Psoas muscle (tissue), 8 donors: ENCODE measurements around the gene PBX2. TPM values are rescaled to one million over a fixed set of nuclear protein-coding genes. Genes with fewer than 3 reads are reported as not detected.

Source experiments
- ATAC-seq, 4 donors: fragments of 200-7000 bp; cut with Tn5 transposase; one replicate each; pipeline ENCODE4 v1.9.1; 2020; ENCODE audit warnings: moderate library complexity in 3 of 4, mild to moderate bottlenecking in 2 of 4
- DNase-seq, 2 donors: peaks; one replicate each; pipeline ENCODE4 v3.0.0-alpha.2; 2020
- H3K27ac ChIP-seq: fragments of 200-600 bp; one replicate; pipeline ENCODE4 v1.8.0; 2022
- H3K27me3 ChIP-seq, 3 donors: fragments of 200-600 bp in 1 of 3; one replicate each; pipeline versions ENCODE4 v1.6.1 to v1.8.0; 2013 to 2022; ENCODE audit warnings: low read length in 2 of 3, mild to moderate bottlenecking in 2 of 3, moderate library complexity in 1 of 3; ENCODE audit not compliant: insufficient read depth in 3 of 3
- H3K36me3 ChIP-seq, 2 donors: fragments of 200-600 bp in 1 of 2; one replicate each; pipeline versions ENCODE4 v1.6.1 to v1.8.0; 2013 to 2022; ENCODE audit warnings: low read depth in 1 of 2, mild to moderate bottlenecking in 1 of 2, moderate library complexity in 1 of 2; ENCODE audit not compliant: insufficient read depth in 1 of 2
- H3K4me1 ChIP-seq: fragments of 200-600 bp; one replicate; pipeline ENCODE4 v1.8.0; 2022
- H3K4me3 ChIP-seq: fragments of 200-600 bp; one replicate; pipeline ENCODE4 v1.8.0; 2022; ENCODE audit warnings: mild to moderate bottlenecking
- H3K9me3 ChIP-seq: fragments of 200-600 bp; one replicate; pipeline ENCODE4 v1.8.0; 2022
- WGBS, 3 donors: extraction: QIAGEN DNeasy Blood & Tissue Kit; methylation state at CpG; one replicate each; pipeline versions ENCODE4 v1.1.6 to v1.1.7; 2013; 5-methylcytosine and 5-hydroxymethylcytosine counted together
- intact Hi-C, 2 donors: fragments of 100-400 bp; cut with DNase I; formaldehyde crosslinking; loops; one replicate each; pipeline versions ENCODE4 v1.11.0 to v1.14.2; 2022
- polyA plus RNA-seq, 3 donors: library from polyadenylated mRNA; stranded (reverse); fragments of 200-250 nt; gene quantifications; one replicate each; pipeline ENCODE4 v1.2.3, GENCODE V29; 2013
- total RNA-seq, 4 donors: library from RNA; stranded (reverse); fragmentation: NEBNext Ultra II Directional in 2 of 4; extraction: Animal tissue kit (Norgen Biotek cat#: 25700) in 2 of 4; gene quantifications; one replicate each; pipeline versions ENCODE4 v1.2.1 to v1.2.4, GENCODE V29; 2021 to 2023
- TF ChIP-seq, protein P1 (sequence below): fragments of 200-600 bp; IDR thresholded peaks from one replicate; pipeline ENCODE4 v1.8.0; 2022; ENCODE audit warnings: antibody characterized with exemption
- donor health status: healthy with polysubstance abuse.
- donor health status: DM: no; HTN: no; CAD: no; lungs with moderate emphysema.
- donor health status: Bipolar disorder and iron deficiency.
- donor health status: healthy.
- donor health status: DM: yes; HTN: yes; CAD: no.
- donor health status: DM: no; HTN: no; CAD: no.
- donor health status: DM: no; HTN: no; CAD: no.
- donor health status: DM: yes; HTN: yes; CAD: no.

PBX2 gene
- total and polyA plus RNA-seq, 7 donors: 20.4 to 46.7 (median 36.1) TPM

DNA sequence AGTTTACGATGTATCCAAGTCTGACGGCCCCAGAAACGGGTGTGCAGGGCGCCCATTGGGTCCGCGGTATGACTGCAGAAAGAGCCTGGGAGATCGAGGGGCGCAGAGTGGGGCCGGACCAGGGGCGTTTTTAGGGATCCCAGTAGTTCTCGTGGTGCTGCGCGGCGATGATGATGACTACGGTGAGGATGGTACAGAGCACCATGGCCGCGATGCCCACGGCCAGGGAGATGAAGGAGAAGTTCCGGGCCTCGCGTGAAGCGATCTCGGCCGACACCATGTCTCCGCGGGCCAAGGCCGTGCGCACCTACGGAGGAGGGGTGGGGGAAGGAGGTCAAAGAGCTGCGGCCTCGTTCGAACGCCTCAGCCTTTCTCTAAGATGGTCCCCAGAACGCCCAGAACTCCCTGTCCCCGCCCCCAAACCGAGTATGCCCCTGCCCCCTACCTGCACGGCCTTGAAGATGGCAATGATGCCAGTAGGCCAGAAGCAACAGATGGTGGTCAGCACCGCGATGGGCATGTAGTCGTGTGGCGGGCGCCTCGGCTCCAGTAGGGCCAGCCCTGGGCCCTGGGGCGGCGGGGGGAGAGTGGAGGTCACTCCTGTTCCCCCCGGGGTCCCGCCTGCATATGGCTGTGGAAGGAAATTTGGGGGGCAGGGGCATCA lies 40.8 kb downstream of the PBX2 start:
- Histone ChIP-seq H3K9me3 (no peaks in the 10 kb centered on the region), H3K4me1 (peaks cover 4% of the 10 kb centered on the region), H3K27ac (no peak overlapping the region), H3K4me3 (peak overlapping the region; percentile 38), H3K36me3 (no peaks in the 10 kb centered on the region), H3K27me3 (peaks cover 0 to 38% (median 17%) of the 10 kb centered on the region in 3 donors)
- ATAC-seq (no peak), DNase-seq (no peak)
- TF ChIP-seq, protein P1, sequence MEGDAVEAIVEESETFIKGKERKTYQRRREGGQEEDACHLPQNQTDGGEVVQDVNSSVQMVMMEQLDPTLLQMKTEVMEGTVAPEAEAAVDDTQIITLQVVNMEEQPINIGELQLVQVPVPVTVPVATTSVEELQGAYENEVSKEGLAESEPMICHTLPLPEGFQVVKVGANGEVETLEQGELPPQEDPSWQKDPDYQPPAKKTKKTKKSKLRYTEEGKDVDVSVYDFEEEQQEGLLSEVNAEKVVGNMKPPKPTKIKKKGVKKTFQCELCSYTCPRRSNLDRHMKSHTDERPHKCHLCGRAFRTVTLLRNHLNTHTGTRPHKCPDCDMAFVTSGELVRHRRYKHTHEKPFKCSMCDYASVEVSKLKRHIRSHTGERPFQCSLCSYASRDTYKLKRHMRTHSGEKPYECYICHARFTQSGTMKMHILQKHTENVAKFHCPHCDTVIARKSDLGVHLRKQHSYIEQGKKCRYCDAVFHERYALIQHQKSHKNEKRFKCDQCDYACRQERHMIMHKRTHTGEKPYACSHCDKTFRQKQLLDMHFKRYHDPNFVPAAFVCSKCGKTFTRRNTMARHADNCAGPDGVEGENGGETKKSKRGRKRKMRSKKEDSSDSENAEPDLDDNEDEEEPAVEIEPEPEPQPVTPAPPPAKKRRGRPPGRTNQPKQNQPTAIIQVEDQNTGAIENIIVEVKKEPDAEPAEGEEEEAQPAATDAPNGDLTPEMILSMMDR: no peak
- intact Hi-C loops: no loop called here
- WGBS, 3 donors: 43 to 47% (median 46%) methylated on average over 47 of the region's 47 CpGs

DNA sequence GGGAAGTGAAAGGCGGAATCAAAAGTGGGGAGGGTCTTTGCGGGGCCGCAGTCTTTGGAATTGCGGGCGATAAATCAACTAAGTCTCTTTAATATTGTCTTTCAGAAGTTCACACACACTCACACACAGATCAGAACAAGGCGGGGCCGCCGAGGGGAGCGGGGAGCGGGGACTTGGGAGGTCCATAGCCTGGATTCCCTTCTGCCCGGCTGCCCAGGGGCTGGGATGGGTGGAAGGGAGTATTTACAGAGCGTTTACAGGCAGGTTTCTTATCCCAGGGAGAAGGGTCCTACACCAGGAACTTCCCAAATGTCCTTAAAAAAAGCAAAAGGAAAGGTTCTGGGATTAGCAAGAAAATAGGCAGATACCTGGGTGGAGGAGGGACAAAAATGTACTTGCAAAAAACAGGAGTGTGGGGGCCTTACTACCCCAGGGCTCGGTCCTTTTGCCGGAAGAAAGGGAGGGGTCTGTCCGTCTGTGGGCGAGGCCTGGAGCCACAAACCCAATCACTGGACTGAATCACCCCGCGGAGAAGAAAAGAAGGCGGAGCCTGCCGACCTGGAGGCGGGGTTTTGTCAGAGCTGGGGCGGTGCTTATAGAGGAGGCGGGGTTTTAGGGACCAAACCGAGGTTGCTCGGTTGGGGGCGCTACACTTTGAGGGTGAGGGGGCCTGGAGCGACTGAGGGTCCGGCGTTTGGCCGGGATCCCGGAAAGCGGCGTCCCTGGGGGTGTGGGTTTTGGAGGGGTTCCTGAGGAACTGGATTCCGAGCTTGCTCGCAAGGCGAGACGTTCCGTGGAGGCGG lies 41.5 kb downstream of the PBX2 start:
- WGBS, 3 donors: 17 to 29% (median 23%) methylated on average over 36 to 39 of the region's 39 CpGs
- peak; percentile 61 to 79 for DNase-seq

DNA sequence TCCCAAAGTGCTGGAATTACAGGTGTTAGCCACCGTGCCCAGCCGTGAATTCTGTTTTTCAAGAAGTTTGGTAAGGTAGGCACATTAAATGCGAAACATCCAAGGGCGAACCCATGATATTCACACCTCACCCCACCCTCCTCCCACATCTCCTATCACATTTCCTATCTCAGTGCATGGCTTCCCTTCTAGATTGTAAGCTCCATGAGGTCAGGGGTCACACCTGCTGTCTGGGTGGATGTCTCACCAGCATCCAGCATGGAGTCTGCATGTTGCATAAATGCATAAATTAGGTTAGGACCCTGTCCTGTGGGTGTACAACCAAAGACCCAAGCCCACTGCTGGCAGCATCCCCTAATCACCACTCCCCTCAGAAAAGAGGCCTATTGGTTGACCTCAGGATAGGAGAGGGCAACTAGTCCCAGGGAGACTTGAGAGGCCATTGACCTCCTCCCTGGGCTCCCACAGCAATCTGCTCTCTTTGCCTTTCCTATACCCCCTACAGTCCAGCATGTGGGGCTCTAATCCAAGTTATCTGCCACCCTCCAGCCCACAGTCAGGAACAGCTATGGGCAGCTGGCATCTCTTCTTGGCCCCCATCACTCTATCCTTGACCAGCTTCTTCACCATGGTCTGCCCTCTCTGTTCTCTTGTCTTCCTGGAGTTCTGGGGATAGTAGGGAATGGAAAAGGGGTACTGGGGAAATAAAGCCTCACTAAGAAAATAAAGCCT lies 42.4 kb downstream of the PBX2 start:
- TF ChIP-seq, protein P1: no peak
- no peak overlapping the region for H3K27ac ChIP-seq
- intact Hi-C loops: no loop called here
- no peak overlapping the region for H3K4me3 ChIP-seq
- 86 to 100% (median 94%) methylated on average over 4 of the region's 4 CpGs for WGBS, 3 donors
- H3K27me3 ChIP-seq: peaks cover 0 to 38% (median 17%) of the 10 kb centered on the region in 3 donors
- DNase-seq (no peak), ATAC-seq (no peak)
- H3K36me3 ChIP-seq: no peaks in the 10 kb centered on the region
- peaks cover 4% of the 10 kb centered on the region for H3K4me1 ChIP-seq
- H3K9me3 ChIP-seq: no peaks in the 10 kb centered on the region

More for the DNA sequence above, 41.5 kb downstream of the PBX2 start:
- no peaks in the 10 kb centered on the region for H3K36me3 ChIP-seq
- peaks cover 4% of the 10 kb centered on the region for H3K4me1 ChIP-seq
- TF ChIP-seq, protein P1: no peak
- H3K9me3 ChIP-seq: no peaks in the 10 kb centered on the region
- no peak overlapping the region for H3K27ac ChIP-seq
- peak in 3 of 4 donors; percentile 31 to 60 (median 57) for ATAC-seq
- intact Hi-C loops: no loop called here
- peaks cover 0 to 38% (median 17%) of the 10 kb centered on the region in 3 donors for H3K27me3 ChIP-seq
- peak overlapping the region; percentile 38 for H3K4me3 ChIP-seq

DNA sequence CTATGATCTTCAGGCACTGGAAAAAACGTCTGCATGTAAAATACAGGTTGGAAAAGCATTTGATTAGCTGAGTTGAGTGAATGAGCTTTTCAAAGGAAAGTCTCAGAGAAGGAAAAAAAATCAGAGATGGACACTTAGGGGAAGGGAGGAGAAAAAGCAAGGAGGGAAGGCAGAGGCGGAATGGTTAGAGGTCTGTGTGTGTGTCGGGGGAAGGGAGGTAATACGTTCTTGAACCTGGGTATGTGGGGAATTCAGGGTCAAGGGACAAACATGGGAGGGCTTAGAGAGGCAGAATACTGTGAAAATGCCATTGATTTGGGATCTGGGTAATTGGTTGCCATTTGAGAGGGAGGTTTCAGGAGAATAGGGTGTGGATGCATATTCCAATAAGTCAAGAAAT lies 43.3 kb downstream of the PBX2 start:
- TF ChIP-seq, protein P1: no peak
- Histone ChIP-seq H3K9me3 (no peaks in the 10 kb centered on the region), H3K36me3 (no peaks in the 10 kb centered on the region), H3K27ac (no peak overlapping the region), H3K4me1 (no peaks in the 10 kb centered on the region), H3K4me3 (no peak overlapping the region), H3K27me3 (peaks cover 0 to 43% (median 13%) of the 10 kb centered on the region in 3 donors)
- no peak for DNase-seq
- intact Hi-C loops: no loop called here
- ATAC-seq: no peak
- 37 to 45% (median 41%) methylated on average over 4 of the region's 4 CpGs for WGBS, 3 donors
